ENCODE data around the gene PCDHGC3.

DNA sequence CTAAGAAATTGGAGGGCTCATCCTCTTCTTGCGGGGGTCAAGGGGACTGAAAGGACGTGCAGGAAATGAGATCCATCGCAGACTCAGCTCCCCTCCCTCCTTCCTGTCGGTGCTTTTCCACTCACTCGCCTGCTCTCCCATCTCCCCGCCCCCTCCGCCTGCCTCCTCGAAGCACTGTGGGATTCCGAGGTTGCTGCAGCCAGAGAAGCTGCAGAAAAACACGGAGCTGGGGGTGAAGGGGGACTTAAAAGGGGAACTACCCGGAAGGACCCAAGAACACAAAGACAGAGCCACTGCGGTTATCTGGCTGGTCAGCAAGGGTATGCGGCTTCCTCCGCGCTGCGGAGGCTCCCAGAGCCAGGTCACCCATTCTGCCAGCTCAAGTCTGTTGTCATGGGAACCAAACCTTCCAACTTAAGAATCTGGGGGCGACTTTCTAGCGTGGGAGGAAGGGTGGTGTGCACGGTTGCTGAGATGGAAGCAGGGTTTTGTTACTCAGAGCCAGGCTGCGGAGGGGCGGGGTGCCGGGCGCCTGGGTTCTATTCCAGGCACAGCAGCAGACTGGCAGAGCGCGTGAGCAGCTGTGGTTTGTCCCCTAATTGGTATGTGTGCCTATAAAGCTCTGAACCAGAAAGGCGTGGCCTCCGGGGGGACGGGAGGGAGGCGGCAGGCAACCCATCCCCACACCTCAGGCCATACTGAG, 38.0 kb downstream of the PCDHGC3 start:
- TF ChIP-seq, protein P1, sequence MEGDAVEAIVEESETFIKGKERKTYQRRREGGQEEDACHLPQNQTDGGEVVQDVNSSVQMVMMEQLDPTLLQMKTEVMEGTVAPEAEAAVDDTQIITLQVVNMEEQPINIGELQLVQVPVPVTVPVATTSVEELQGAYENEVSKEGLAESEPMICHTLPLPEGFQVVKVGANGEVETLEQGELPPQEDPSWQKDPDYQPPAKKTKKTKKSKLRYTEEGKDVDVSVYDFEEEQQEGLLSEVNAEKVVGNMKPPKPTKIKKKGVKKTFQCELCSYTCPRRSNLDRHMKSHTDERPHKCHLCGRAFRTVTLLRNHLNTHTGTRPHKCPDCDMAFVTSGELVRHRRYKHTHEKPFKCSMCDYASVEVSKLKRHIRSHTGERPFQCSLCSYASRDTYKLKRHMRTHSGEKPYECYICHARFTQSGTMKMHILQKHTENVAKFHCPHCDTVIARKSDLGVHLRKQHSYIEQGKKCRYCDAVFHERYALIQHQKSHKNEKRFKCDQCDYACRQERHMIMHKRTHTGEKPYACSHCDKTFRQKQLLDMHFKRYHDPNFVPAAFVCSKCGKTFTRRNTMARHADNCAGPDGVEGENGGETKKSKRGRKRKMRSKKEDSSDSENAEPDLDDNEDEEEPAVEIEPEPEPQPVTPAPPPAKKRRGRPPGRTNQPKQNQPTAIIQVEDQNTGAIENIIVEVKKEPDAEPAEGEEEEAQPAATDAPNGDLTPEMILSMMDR (IDR thresholded peaks at IDR 0.05; ENCODE audit: low read depth, low read length, poor library complexity, severe bottlenecking), result no peak
- no peak for TF ChIP-seq EZH2phosphoT487 (IDR thresholded peaks at IDR 0.05; ENCODE audit: borderline replicate concordance, low read length)

All from DOHH2 (cell line).